K562 (cell line): Measurements from ENCODE around the gene SIK3.

Source experiments
- CCAR2 ChIP-seq: fragments of 200-400 bp; formaldehyde crosslinking; IDR thresholded peaks from 2 replicates; pipeline ENCODE4 v1.6.1; 2017; ENCODE audit warnings: mild to moderate bottlenecking, low read depth, low read length
- ESRRA ChIP-seq: fragments of 450-650 bp; IDR thresholded peaks from 2 replicates; pipeline ENCODE4 v1.6.1; 2014; ENCODE audit warnings: low read depth, mild to moderate bottlenecking, moderate library complexity, borderline replicate concordance
- FOSL1 ChIP-seq: fragments of 200-800 bp; sonication (Bioruptor generic); conservative IDR thresholded peaks from 2 replicates; pipeline ENCODE4 v1.6.1; 2016; ENCODE audit warnings: missing genetic modification characterization, missing compliant biosample characterization
- HDAC6 ChIP-seq: IDR thresholded peaks from 2 replicates; pipeline ENCODE4 v1.6.1; 2012; ENCODE audit warnings: low read depth, mild to moderate bottlenecking, control low read depth, inconsistent platforms, low read length, moderate library complexity
- HMGXB4 ChIP-seq: sonication (generic); formaldehyde crosslinking; IDR thresholded peaks from 2 replicates; pipeline ENCODE4 v1.8.1; 2023; ENCODE audit warnings: mild to moderate bottlenecking, missing genetic modification reagents
- NONO ChIP-seq, 2 experiments: fragments of 200-400 bp in 1 of 2; fragments of 450-650 bp in 1 of 2; formaldehyde crosslinking in 1 of 2; IDR thresholded peaks; 2 replicates each; pipeline ENCODE4 v1.6.1; 2017; ENCODE audit warnings: low read depth in 2 of 2, mild to moderate bottlenecking in 2 of 2, moderate library complexity in 2 of 2, low read length in 1 of 2
- PML ChIP-seq: IDR thresholded peaks from 2 replicates; pipeline ENCODE4 v1.6.1; 2012; ENCODE audit warnings: low read length, inconsistent platforms
- POLR2A ChIP-seq: fragments of 450-650 bp; conservative IDR thresholded peaks from 2 replicates; pipeline ENCODE4 v1.6.1; 2016
- POLR3A ChIP-seq: IDR thresholded peaks from 2 replicates; pipeline ENCODE4 v1.6.1; 2011; ENCODE audit warnings: borderline replicate concordance, mild to moderate bottlenecking, moderate library complexity; ENCODE audit not compliant: insufficient read length, insufficient read depth; ENCODE audit errors: extremely low read depth
- RCOR1 ChIP-seq, 2 experiments: IDR thresholded peaks; 2 replicates each; pipeline ENCODE4 v1.6.1; 2012; ENCODE audit warnings: low read depth in 2 of 2, low read length in 2 of 2, borderline replicate concordance in 1 of 2, improper control_type of control experiment in 1 of 2
- SRF ChIP-seq, 2 experiments: fragments of 250-450, 450-650 bp in 1 of 2; sonication (Bioruptor Pico) in 1 of 2; sonication (generic) in 1 of 2; formaldehyde crosslinking; IDR thresholded peaks; 2 replicates each; pipeline versions ENCODE4 v1.5.0 to v1.5.1; 2020 to 2022; ENCODE audit warnings: mild to moderate bottlenecking in 1 of 2, missing genetic modification reagents in 1 of 2
- ZNF224 ChIP-seq: sonication (generic); formaldehyde crosslinking; IDR thresholded peaks from 2 replicates; pipeline ENCODE4 v1.8.0; 2022; ENCODE audit warnings: mild to moderate bottlenecking, missing genetic modification reagents
- ZNF431 ChIP-seq: sonication (generic); formaldehyde crosslinking; IDR thresholded peaks from 2 replicates; pipeline ENCODE4 v1.8.0; 2022; ENCODE audit warnings: mild to moderate bottlenecking, missing genetic modification reagents
- TF ChIP-seq, protein P1 (sequence below), 3 experiments: IDR thresholded peaks in 2 of 3; conservative IDR thresholded peaks in 1 of 3; 2 replicates each; pipeline ENCODE4 v1.5.1; 2011 to 2012; ENCODE audit warnings: low read length in 3 of 3, mild to moderate bottlenecking in 3 of 3, control low read depth in 2 of 3, improper control_type of control experiment in 1 of 3, inconsistent platforms in 1 of 3, low read depth in 1 of 3, mixed read lengths in 1 of 3, moderate library complexity in 1 of 3; ENCODE audit not compliant: insufficient read depth in 2 of 3

GRCh38 chr11:116958246-116958645 lies 140.0 kb downstream of the SIK3 start:
- TF ChIP-seq HMGXB4 (no peak), SRF (CRISPR knock-in tag; IDR thresholded peaks at IDR 0.05) (no peak), ESRRA (no peak), ZNF431 (CRISPR knock-in tag) (no peak), FOSL1 (tag) (no peak), POLR2A (no peak), PML (no peak), RCOR1 (IDR thresholded peaks at IDR 0.05; ENCODE audit: borderline replicate concordance in 1 of 2, low read depth in 2 of 2, low read length in 2 of 2) (no peak), CCAR2 (no peak), POLR3A (no peak), NONO (IDR thresholded peaks at IDR 0.05; ENCODE audit: low read depth in 2 of 2, low read length in 1 of 2) (no peak), HDAC6 (no peak), ZNF224 (CRISPR knock-in tag) (no peak)
- TF ChIP-seq, protein P1, sequence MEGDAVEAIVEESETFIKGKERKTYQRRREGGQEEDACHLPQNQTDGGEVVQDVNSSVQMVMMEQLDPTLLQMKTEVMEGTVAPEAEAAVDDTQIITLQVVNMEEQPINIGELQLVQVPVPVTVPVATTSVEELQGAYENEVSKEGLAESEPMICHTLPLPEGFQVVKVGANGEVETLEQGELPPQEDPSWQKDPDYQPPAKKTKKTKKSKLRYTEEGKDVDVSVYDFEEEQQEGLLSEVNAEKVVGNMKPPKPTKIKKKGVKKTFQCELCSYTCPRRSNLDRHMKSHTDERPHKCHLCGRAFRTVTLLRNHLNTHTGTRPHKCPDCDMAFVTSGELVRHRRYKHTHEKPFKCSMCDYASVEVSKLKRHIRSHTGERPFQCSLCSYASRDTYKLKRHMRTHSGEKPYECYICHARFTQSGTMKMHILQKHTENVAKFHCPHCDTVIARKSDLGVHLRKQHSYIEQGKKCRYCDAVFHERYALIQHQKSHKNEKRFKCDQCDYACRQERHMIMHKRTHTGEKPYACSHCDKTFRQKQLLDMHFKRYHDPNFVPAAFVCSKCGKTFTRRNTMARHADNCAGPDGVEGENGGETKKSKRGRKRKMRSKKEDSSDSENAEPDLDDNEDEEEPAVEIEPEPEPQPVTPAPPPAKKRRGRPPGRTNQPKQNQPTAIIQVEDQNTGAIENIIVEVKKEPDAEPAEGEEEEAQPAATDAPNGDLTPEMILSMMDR (IDR thresholded peaks at IDR 0.05 in 2 of 3, conservative IDR thresholded peaks at IDR 0.05 in 1 of 3; ENCODE audit: insufficient read depth in 2 of 3, low read depth in 1 of 3, low read length in 3 of 3): no peak
